ENCODE data around the gene PIGR. TPM values are rescaled to one million over a fixed set of nuclear protein-coding genes. Genes with fewer than 3 reads are reported as not detected.

The PIGR gene
- total and polyA plus RNA-seq, 2 donors from 2014 or later = 187 to 841 TPM

- Histone ChIP-seq H3K9me3 (ENCODE audit: control insufficient read depth in 2 of 3, insufficient read depth in 1 of 3, low read length in 3 of 3) (no peaks in the 10 kb centered on the region), H3K4me3 (ENCODE audit: low read length in 3 of 3) (no peak overlapping the region), H3K27me3 (ENCODE audit: control insufficient read depth, insufficient read depth, low read length) (no peaks in the 10 kb centered on the region), H3K27ac (ENCODE audit: low read depth in 2 of 2, low read length in 2 of 2) (no peak overlapping the region), H3K4me1 (ENCODE audit: control insufficient read depth in 2 of 3, insufficient read depth in 2 of 3, low read depth in 1 of 3, low read length in 3 of 3) (no peaks in the 10 kb centered on the region), H3K36me3 (ENCODE audit: control insufficient read depth in 2 of 3, insufficient read depth in 3 of 3, low read length in 3 of 3) (peaks cover 0 to 22% (median 5%) of the 10 kb centered on the region in 3 donors), H3K9ac (ENCODE audit: low read length in 3 of 3) (no peak overlapping the region)
- TF ChIP-seq, protein P1, sequence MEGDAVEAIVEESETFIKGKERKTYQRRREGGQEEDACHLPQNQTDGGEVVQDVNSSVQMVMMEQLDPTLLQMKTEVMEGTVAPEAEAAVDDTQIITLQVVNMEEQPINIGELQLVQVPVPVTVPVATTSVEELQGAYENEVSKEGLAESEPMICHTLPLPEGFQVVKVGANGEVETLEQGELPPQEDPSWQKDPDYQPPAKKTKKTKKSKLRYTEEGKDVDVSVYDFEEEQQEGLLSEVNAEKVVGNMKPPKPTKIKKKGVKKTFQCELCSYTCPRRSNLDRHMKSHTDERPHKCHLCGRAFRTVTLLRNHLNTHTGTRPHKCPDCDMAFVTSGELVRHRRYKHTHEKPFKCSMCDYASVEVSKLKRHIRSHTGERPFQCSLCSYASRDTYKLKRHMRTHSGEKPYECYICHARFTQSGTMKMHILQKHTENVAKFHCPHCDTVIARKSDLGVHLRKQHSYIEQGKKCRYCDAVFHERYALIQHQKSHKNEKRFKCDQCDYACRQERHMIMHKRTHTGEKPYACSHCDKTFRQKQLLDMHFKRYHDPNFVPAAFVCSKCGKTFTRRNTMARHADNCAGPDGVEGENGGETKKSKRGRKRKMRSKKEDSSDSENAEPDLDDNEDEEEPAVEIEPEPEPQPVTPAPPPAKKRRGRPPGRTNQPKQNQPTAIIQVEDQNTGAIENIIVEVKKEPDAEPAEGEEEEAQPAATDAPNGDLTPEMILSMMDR (IDR thresholded peaks at IDR 0.05; ENCODE audit: borderline replicate concordance, extremely low read depth, insufficient read depth) = no peak
- FAIRE-seq (no peak), DNase-seq (no peak)
- intact Hi-C loops (cut with DNase I) = no loop called here
These were observed 16.0 kb downstream of the PIGR start for GRCh38 chr1:206930210-206930798.

DNA sequence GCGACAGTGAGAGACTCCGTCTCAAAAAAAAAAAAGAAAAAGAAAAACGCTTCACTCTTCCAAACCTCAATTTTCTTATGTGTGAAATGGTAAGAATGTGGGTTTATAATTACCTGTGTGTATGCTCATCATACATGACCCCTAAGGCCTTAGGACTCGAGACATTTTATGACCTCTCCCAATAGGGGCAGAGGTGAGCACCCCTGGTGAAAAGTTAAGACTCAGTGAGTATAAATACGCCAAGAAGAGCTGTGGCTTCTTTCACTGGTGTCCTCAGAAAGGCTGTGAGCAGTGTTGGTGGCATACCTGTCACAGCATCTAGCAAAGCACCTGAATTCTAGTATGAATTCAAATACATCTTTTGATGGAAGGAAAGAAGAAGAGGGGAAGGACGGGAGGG is 16.7 kb downstream of the PIGR start:
- peaks cover 0 to 22% (median 5%) of the 10 kb centered on the region in 3 donors for H3K36me3 ChIP-seq (ENCODE audit: control insufficient read depth in 2 of 3, insufficient read depth in 3 of 3, low read length in 3 of 3)
- no peaks in the 10 kb centered on the region for H3K27me3 ChIP-seq (ENCODE audit: control insufficient read depth, insufficient read depth, low read length)
- TF ChIP-seq, protein P1 (IDR thresholded peaks at IDR 0.05; ENCODE audit: borderline replicate concordance, extremely low read depth, insufficient read depth) = no peak
- intact Hi-C loops (cut with DNase I) = no loop called here
- no peaks in the 10 kb centered on the region for H3K9me3 ChIP-seq (ENCODE audit: control insufficient read depth in 2 of 3, insufficient read depth in 1 of 3, low read length in 3 of 3)
- FAIRE-seq (no peak), DNase-seq (no peak)
- no peak overlapping the region for H3K9ac ChIP-seq (ENCODE audit: low read length in 3 of 3)
- no peak overlapping the region for H3K4me3 ChIP-seq (ENCODE audit: low read length in 3 of 3)
- no peaks in the 10 kb centered on the region for H3K4me1 ChIP-seq (ENCODE audit: control insufficient read depth in 2 of 3, insufficient read depth in 2 of 3, low read depth in 1 of 3, low read length in 3 of 3)
- H3K27ac ChIP-seq (ENCODE audit: low read depth in 2 of 2, low read length in 2 of 2) = no peak overlapping the region

DNA sequence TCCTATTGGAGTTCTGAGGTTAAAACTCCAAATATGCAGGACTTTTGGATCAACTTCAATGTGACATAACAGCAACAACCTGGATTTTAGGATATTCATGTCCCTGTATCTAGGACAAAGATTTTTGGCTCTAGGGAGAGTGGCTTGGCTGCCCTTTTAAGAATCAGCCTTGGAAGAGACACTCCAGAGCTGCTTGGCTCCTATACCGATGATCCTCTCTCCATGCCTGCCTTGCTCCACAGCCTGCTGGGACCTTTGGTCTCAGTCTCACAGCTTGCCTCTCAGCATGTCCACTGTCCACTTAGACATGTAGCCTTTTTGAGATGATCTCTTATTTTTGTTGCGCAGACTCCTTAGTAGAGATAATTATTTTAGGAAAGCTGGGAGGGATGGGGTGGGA is 20.0 kb downstream of the PIGR start:
- peaks cover 2 to 8% (median 4%) of the 10 kb centered on the region in 3 donors for H3K36me3 ChIP-seq (ENCODE audit: control insufficient read depth in 2 of 3, insufficient read depth in 3 of 3, low read length in 3 of 3)
- H3K9me3 ChIP-seq (ENCODE audit: control insufficient read depth in 2 of 3, insufficient read depth in 1 of 3, low read length in 3 of 3) = peaks cover 0 to 5% (median 0%) of the 10 kb centered on the region in 3 donors
- H3K4me1 ChIP-seq (ENCODE audit: control insufficient read depth in 2 of 3, insufficient read depth in 2 of 3, low read depth in 1 of 3, low read length in 3 of 3) = peaks cover 0 to 4% (median 0%) of the 10 kb centered on the region in 3 donors
- DNase-seq (no peak), FAIRE-seq (no peak)
- no peak overlapping the region for H3K4me3 ChIP-seq (ENCODE audit: low read length in 3 of 3)
- H3K9ac ChIP-seq (ENCODE audit: low read length in 3 of 3) = no peak overlapping the region
- H3K27me3 ChIP-seq (ENCODE audit: control insufficient read depth, insufficient read depth, low read length) = no peaks in the 10 kb centered on the region
- intact Hi-C loops (cut with DNase I) = no loop called here
- TF ChIP-seq, protein P1 (IDR thresholded peaks at IDR 0.05; ENCODE audit: borderline replicate concordance, extremely low read depth, insufficient read depth) = no peak
- H3K27ac ChIP-seq (ENCODE audit: low read depth in 2 of 2, low read length in 2 of 2) = no peak overlapping the region
